SK-MEL-5 (cell line): ENCODE results near the gene KDSR. TPM values are rescaled to one million over a fixed set of nuclear protein-coding genes. Genes with fewer than 3 reads are reported as not detected.
"Not testable (repeated sequence)": the region's sequence is repeated elsewhere in the genome, so short reads cannot be mapped to it uniquely, and the experiment has no call there.

Experiments used
- DNase-seq: peaks from one replicate; pipeline ENCODE4 v3.0.0-alpha.2; 2016; ENCODE audit warnings: low read depth, low spot score
- in situ Hi-C: cut with HindIII; loops from 2 replicates; pipeline ENCODE4 v1.10.0; 2016; ENCODE audit warnings: low sequenced_read_pairs, high pct_unique_total_duplicates, low pct_unique_long_range_greater_than_20kb
- total RNA-seq: library from RNA; depleted of rRNA; stranded (reverse); fragments of >200 nt; shearing (Covaris generic); gene quantifications from 2 replicates; pipeline ENCODE4 v1.2.3, GENCODE V29; 2014

The KDSR gene
- total RNA-seq, 1 experiment from 2014 or later: 27.6 TPM

- in situ Hi-C loops: no loop called here
- no peak for DNase-seq
Measured at GRCh38 chr18:63374540-63374939, 7.5 kb upstream of the KDSR start.

- DNase-seq: no peak
- in situ Hi-C loops: no loop called here
Measured at GRCh38 chr18:63373161-63373560, 6.2 kb upstream of the KDSR start.

GRCh38 chr18:63368611-63369010 is 1.6 kb upstream of the KDSR start:
- in situ Hi-C loops: no loop called here
- DNase-seq: no peak

- DNase-seq: no peak
Measured at GRCh38 chr18:63366213-63367052, 573 bp downstream of the KDSR start.

GRCh38 chr18:63365876-63366212 is 1.2 kb downstream of the KDSR start:
- DNase-seq: no peak
- in situ Hi-C loops: no loop called here

More at GRCh38 chr18:63366213-63367052, 573 bp downstream of the KDSR start:
- in situ Hi-C loops: no loop called here

- DNase-seq: no peak
- in situ Hi-C loops: no loop called here
Measured at GRCh38 chr18:63363951-63364350, 3.1 kb downstream of the KDSR start.

GRCh38 chr18:63363420-63363819 is 3.6 kb downstream of the KDSR start:
- in situ Hi-C loops, DNase-seq: not testable (repeated sequence)

GRCh38 chr18:63356272-63356896 is 10.6 kb downstream of the KDSR start:
- in situ Hi-C loops: no loop called here
- DNase-seq: no peak

GRCh38 chr18:63350230-63350629 is 16.8 kb downstream of the KDSR start:
- no peak for DNase-seq
- in situ Hi-C loops: no loop called here

- in situ Hi-C loops: loop anchor here (25.0 kb wide), 1 partner anchor 336 kb away; no protein-coding TSS in a partner anchor
- DNase-seq: no peak
Measured at GRCh38 chr18:63348508-63349136, 18.4 kb downstream of the KDSR start.

GRCh38 chr18:63346480-63347183 is 20.4 kb downstream of the KDSR start:
- no peak for DNase-seq

GRCh38 chr18:63346031-63346430 is 21.0 kb downstream of the KDSR start:
- in situ Hi-C loops: loop anchor here (25.0 kb wide), 1 partner anchor 334 kb away; no protein-coding TSS in a partner anchor
- DNase-seq: no peak

More at GRCh38 chr18:63346480-63347183, 20.4 kb downstream of the KDSR start:
- in situ Hi-C loops: loop anchor here (25.0 kb wide), 1 partner anchor 334 kb away; no protein-coding TSS in a partner anchor

GRCh38 chr18:63344918-63345317 is 22.1 kb downstream of the KDSR start:
- DNase-seq: no peak
- in situ Hi-C loops: loop anchor here (25.0 kb wide), 1 partner anchor 333 kb away; no protein-coding TSS in a partner anchor

- in situ Hi-C loops: loop anchor here (25.0 kb wide), 1 partner anchor 332 kb away; no protein-coding TSS in a partner anchor
- no peak for DNase-seq
Measured at GRCh38 chr18:63344263-63344662, 22.7 kb downstream of the KDSR start.

- in situ Hi-C loops: loop anchor here (25.0 kb wide), 1 partner anchor 330 kb away; no protein-coding TSS in a partner anchor
Measured at GRCh38 chr18:63342206-63342605, 24.8 kb downstream of the KDSR start.

GRCh38 chr18:63339920-63340484 is 27.0 kb downstream of the KDSR start:
- in situ Hi-C loops: loop anchor here (25.0 kb wide), 1 partner anchor 328 kb away; no protein-coding TSS in a partner anchor
- DNase-seq: peak; percentile 72

More at GRCh38 chr18:63342206-63342605, 24.8 kb downstream of the KDSR start:
- DNase-seq: peak; percentile 71
